Bronchial epithelial cell (primary cell): ENCODE results near the gene PARN. TPM values are rescaled to one million over a fixed set of nuclear protein-coding genes. Genes with fewer than 3 reads are reported as not detected.

Experiments
- DNase-seq: peaks from one replicate; pipeline ENCODE4 v3.0.0-alpha.2; 2010; ENCODE audit warnings: low read depth
- FAIRE-seq: peaks from 2 replicates; lab custom pipeline; 2011; peaks lifted over from hg19 to GRCh38; lab: Jason Lieb, UNC
- H3K27me3 ChIP-seq: 2 replicates; pipeline ENCODE4 v1.5.1; 2011; ENCODE audit warnings: low read length; ENCODE audit not compliant: control insufficient read depth, insufficient read depth
- H3K36me3 ChIP-seq: 2 replicates; pipeline ENCODE4 v1.5.1; 2011; ENCODE audit warnings: low read length; ENCODE audit not compliant: control insufficient read depth, insufficient read depth
- H3K4me3 ChIP-seq: 2 replicates; pipeline ENCODE4 v1.5.1; 2011; ENCODE audit warnings: mild to moderate bottlenecking, low read depth, low read length, control low read depth
- CTCF ChIP-seq: IDR thresholded peaks from 2 replicates; pipeline ENCODE4 v1.5.1; 2011; ENCODE audit warnings: mild to moderate bottlenecking, moderate library complexity, low read length, control low read depth, inconsistent platforms; ENCODE audit not compliant: insufficient read depth, severe bottlenecking
- total RNA-seq: library from RNA; depleted of rRNA; stranded (reverse); fragments of >200 nt; gene quantifications from 2 replicates; pipeline ENCODE4 v1.2.1, GENCODE V29; 2014

The PARN gene
- total RNA-seq, 1 donor from 2014 or later, result 18.7 TPM

GRCh38 chr16:14611660-14612059, 18.4 kb downstream of the PARN start:
- Histone ChIP-seq H3K4me3 (no peak overlapping the region), H3K27me3 (no peaks in the 10 kb centered on the region), H3K36me3 (peaks cover 15% of the 10 kb centered on the region)
- no peak for DNase-seq
- no peak for TF ChIP-seq CTCF
- FAIRE-seq, result no peak

DNA sequence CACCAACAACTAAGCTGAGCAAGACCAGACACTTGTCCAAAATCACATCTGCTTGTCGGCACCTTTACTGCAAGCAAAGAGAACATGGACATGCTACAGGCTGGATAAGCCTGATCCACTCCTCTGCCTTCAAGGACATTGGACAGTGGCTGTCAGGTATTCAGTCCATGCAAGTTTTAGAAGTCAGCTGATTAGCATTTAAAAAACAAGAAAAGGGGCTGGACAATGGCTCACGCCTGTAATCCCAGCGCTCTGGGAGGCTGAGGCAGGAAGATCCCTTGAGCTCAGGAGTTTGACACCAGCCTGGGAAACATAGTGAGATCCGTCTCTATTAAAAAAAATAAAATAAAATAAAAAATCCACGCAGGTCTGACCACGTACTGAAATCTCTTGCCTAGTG, 20.3 kb downstream of the PARN start:
- DNase-seq, result no peak
- H3K4me3 ChIP-seq, result no peak overlapping the region
- peaks cover 12% of the 10 kb centered on the region for H3K36me3 ChIP-seq
- TF ChIP-seq CTCF, result no peak
- no peaks in the 10 kb centered on the region for H3K27me3 ChIP-seq
- FAIRE-seq, result no peak

GRCh38 chr16:14608604-14609003, 21.5 kb downstream of the PARN start:
- no peak for FAIRE-seq
- no peak for DNase-seq
- TF ChIP-seq CTCF, result no peak
- H3K36me3 ChIP-seq, result peaks cover 12% of the 10 kb centered on the region
- H3K4me3 ChIP-seq, result no peak overlapping the region
- no peaks in the 10 kb centered on the region for H3K27me3 ChIP-seq

DNA sequence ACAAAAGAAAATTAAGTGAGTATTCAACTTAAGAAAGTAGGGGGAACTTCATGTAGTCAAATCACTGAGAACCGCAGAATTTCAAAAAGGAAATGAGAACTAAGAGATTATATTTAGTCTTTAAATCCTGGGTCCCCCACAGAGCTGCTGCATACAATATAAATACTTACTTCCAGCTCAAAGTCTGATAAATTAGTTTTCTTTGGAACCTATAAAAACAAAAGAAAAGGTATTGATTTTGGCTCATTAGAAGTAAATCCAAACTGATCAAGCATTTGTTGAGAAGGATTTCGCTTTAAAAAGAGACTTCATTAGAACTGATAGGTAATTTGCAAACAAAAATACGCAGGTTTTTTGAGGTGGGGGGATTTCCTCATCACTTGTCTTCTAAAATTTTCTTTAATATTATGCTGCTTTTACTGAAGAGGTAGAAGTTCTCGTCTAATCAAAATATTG, 21.9 kb downstream of the PARN start:
- Histone ChIP-seq H3K36me3 (peaks cover 15% of the 10 kb centered on the region), H3K4me3 (no peak overlapping the region), H3K27me3 (no peaks in the 10 kb centered on the region)
- no peak for DNase-seq
- no peak for FAIRE-seq
- TF ChIP-seq CTCF, result no peak

DNA sequence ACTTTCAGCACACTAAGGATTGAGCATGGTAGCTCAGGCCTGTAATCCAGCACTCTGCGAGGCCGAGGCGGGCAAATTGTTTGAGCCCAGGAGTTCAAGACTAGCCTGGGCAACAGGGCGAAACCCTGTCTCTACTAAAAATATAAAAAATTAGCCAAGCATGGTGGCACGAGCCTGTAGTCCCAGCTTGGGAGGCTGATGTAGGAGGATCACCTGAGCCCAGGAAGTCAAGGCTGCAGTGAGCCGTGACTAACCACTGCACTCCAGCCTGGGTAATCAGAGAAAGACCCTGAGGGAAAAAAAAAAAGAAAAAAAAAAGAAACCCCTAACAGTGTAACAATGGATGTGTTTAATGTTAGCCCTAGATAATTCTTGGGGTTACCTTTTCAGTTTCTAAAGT, 24.0 kb downstream of the PARN start:
- DNase-seq (no peak), FAIRE-seq (no peak)
- TF ChIP-seq CTCF, result no peak
- peaks cover 22% of the 10 kb centered on the region for H3K36me3 ChIP-seq
- H3K4me3 ChIP-seq, result no peak overlapping the region
- no peaks in the 10 kb centered on the region for H3K27me3 ChIP-seq

DNA sequence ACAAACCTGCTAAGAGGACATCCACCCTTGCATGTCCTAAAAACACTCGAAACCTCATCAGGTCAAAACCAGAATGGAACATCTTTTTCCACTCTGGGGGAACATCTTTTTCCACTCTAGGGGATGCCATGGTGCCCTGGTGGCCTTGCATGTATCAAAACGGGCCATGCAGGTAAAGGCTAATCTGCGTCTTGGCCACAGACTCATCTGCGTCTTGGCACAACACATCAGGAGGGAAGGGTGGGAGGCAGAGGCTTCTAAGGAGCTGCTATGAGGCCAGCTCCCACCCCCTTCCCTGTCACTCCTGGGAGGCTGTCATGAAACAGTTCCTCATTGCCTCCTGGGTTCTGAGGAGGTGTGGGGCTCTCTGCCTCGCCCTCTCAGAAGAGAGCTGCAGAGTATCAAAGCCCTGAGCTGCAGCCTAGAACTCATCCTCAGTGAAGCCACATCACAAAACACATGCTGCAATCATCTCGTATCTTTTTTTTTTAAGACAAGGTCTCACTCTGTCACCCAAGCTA, 27.6 kb downstream of the PARN start:
- FAIRE-seq, result no peak
- Histone ChIP-seq H3K27me3 (no peaks in the 10 kb centered on the region), H3K36me3 (peaks cover 15% of the 10 kb centered on the region), H3K4me3 (no peak overlapping the region)
- TF ChIP-seq CTCF, result no peak
- no peak for DNase-seq
